Astrocyte of the cerebellum (primary cell): Measurements from ENCODE around the gene PRKAB1.

Source experiments
- DNase-seq: peaks from one replicate; pipeline ENCODE4 v3.0.0-alpha.2; 2011; ENCODE audit warnings: low read depth
- H3K4me3 ChIP-seq: 2 replicates; pipeline ENCODE4 v1.5.1; 2011; ENCODE audit warnings: mild to moderate bottlenecking, low read depth, low read length, moderate library complexity
- CTCF ChIP-seq: IDR thresholded peaks from 2 replicates; pipeline ENCODE4 v1.5.1; 2012; ENCODE audit warnings: low read length, low read depth, moderate library complexity, mild to moderate bottlenecking; ENCODE audit errors: missing control alignments
- in situ Hi-C: cut with HindIII; loops from 2 replicates; pipeline ENCODE4 v1.10.0; 2017; ENCODE audit warnings: low sequenced_read_pairs

Gene PRKAB1

GRCh38 chr12:119676573-119676972 is 8.6 kb downstream of the PRKAB1 start:
- in situ Hi-C loops, result no loop called here
- DNase-seq, result no peak
- H3K4me3 ChIP-seq, result no peak overlapping the region
- no peak for TF ChIP-seq CTCF

DNA sequence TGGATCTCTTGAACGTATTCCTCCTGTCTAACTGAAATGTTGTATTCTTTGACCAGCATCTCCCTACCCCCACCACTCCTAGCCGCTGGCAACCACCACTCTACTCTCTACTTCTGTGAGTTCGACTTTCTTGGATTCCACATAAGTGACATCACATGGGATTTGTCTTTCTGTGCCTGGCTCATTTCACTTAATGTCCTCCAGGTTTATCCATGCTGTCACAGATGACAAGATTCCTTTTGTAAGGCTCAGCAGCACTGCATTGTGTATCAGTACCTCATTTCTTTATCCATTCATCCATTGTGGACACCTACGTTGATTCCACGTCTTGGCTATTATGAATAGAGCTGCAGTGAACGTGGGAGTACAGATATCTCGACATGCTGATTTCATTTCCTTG is 10.5 kb downstream of the PRKAB1 start:
- TF ChIP-seq CTCF, result no peak
- in situ Hi-C loops, result no loop called here
- DNase-seq, result no peak
- no peak overlapping the region for H3K4me3 ChIP-seq

DNA sequence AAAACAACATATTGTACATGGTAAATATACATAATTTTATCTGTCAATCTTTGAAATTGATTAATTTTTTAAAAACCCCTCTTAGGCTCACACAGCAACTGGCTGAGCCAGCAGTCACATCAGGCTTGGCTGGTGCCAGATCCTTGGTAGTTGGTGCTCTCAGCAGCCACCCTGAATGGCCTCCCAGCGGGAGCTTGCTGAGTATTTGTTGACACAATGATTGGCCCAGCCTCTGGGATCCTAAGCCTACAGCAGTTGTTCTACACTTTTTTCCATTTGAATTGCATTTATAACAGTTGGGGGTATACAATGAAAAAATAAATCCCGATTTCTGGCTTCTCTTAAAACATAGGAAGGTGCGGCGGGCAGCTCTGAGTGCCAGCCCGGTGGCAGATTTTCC is 11.1 kb downstream of the PRKAB1 start:
- DNase-seq, result no peak
- no peak overlapping the region for H3K4me3 ChIP-seq
- in situ Hi-C loops, result no loop called here
- TF ChIP-seq CTCF, result no peak

- no peak overlapping the region for H3K4me3 ChIP-seq
- TF ChIP-seq CTCF, result no peak
- DNase-seq, result no peak
- in situ Hi-C loops, result no loop called here
These were observed 11.6 kb downstream of the PRKAB1 start for GRCh38 chr12:119679490-119679889.

GRCh38 chr12:119681111-119681510 is 13.2 kb downstream of the PRKAB1 start:
- TF ChIP-seq CTCF, result no peak
- in situ Hi-C loops, result no loop called here
- H3K4me3 ChIP-seq, result no peak overlapping the region
- no peak for DNase-seq

DNA sequence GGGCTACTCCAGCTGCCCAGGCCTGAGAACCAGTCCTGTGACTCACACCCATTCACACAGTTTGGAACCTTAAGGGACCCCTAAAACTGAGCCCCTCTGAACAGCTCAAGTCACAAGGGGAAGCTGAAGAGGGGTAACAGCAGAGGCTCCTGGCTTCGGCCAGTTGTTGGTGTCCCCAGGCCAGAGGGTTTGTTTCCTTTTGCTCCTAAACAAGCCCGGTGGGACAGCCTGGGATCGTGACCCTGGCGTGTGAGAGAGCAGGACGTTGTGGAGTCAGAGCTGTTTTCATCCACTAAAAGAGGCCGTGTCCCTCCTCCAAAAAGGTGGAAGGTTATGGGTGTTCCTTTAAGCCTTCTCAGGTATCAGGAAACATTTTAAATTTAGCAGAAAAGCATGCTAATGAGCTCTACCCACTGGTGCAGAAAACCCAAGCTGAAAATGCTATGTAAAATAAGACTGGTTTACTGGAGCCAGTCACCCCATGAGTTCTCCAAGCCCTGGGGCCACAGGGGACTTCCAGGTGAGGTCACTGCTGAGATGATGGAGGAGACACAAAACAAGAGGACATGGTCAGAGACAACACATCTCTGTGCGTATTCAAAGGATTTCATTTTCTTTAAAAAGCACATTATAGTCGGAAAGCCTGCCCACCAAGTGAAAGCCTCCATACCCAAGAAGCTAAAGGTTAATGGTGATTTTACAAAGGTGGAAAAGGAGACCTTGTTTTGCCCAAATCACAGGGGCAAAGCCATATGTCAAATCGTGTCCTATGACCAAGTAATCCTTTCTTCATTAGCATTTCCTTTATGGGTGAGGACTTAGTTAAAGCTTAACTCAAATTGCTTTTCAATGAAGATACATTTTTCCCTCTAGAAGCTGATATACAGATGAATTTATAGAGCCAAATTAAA is 14.1 kb downstream of the PRKAB1 start:
- no peak overlapping the region for H3K4me3 ChIP-seq
- no peak for TF ChIP-seq CTCF
- in situ Hi-C loops, result no loop called here
- no peak for DNase-seq
